IMR-90 (cell line): ENCODE results near the gene SGMS1. TPM values are rescaled to one million over a fixed set of nuclear protein-coding genes. Genes with fewer than 3 reads are reported as not detected.

Experiments used
- ATAC-seq: fragments of 200-7000 bp; cut with Tn5 transposase; 2 replicates; pipeline ENCODE4 v1.9.1; 2020; ENCODE audit warnings: low read depth, mild to moderate bottlenecking, moderate library complexity
- BruUV-seq: library from RNA; stranded (reverse); fragments of 400-500 nt; replicated peaks from 2 replicates; lab custom pipeline; 2021; lab: Mats Ljungman, UMichigan
- CTCF ChIA-PET: fragments of 300-600 bp; formaldehyde crosslinking; extraction: SDS; loops from one replicate; lab custom pipeline; 2021; ENCODE audit warnings: antibody characterized with exemption; lab: Yijun Ruan, JAX
- POLR2A ChIA-PET: fragments of 300-600 bp; sonication (Branson Sonifier 250); formaldehyde crosslinking; loops from one replicate; lab custom pipeline; 2022; ENCODE audit warnings: antibody characterized with exemption; ENCODE audit not compliant: unreplicated experiment; lab: Charles Lee
- DNase-seq: peaks from one replicate; pipeline ENCODE4 v3.0.0; 2013
- H2AFZ ChIP-seq: replicated peaks from 2 replicates; pipeline ENCODE3; 2013; ENCODE audit warnings: low read length, mild to moderate bottlenecking; ENCODE audit not compliant: poor library complexity
- H2AK5ac ChIP-seq: 2 replicates; pipeline ENCODE4 v1.6.1; 2013; ENCODE audit warnings: low read depth, low read length, inconsistent platforms
- H2AK9ac ChIP-seq: replicated peaks from 2 replicates; pipeline ENCODE3; 2013; ENCODE audit warnings: mild to moderate bottlenecking, low read depth, low read length, moderate library complexity; ENCODE audit not compliant: poor library complexity
- H2BK120ac ChIP-seq: 2 replicates; pipeline ENCODE4 v1.6.1; 2013; ENCODE audit warnings: low read depth, low read length, inconsistent platforms
- H2BK15ac ChIP-seq: 3 replicates; pipeline ENCODE4 v1.6.1; 2013; ENCODE audit warnings: low read depth, low read length, inconsistent platforms
- H2BK20ac ChIP-seq: 2 replicates; pipeline ENCODE4 v1.6.1; 2013; ENCODE audit warnings: low read depth, mild to moderate bottlenecking, inconsistent platforms, low read length, moderate library complexity
- H2BK5ac ChIP-seq: 2 replicates; pipeline ENCODE4 v1.6.1; 2013; ENCODE audit warnings: mild to moderate bottlenecking, low read depth, low read length, inconsistent platforms; ENCODE audit not compliant: poor library complexity, severe bottlenecking
- H3K14ac ChIP-seq: replicated peaks from 2 replicates; pipeline ENCODE4 v1.6.1; 2013; ENCODE audit warnings: low read depth, low read length, inconsistent platforms
- H3K18ac ChIP-seq: 2 replicates; pipeline ENCODE4 v1.6.1; 2013; ENCODE audit warnings: low read depth, low read length, control low read depth
- H3K23ac ChIP-seq: 2 replicates; pipeline ENCODE4 v1.6.1; 2013; ENCODE audit warnings: low read depth, low read length, inconsistent platforms
- H3K27ac ChIP-seq: 2 replicates; pipeline ENCODE4 v1.5.1; 2013; ENCODE audit warnings: mild to moderate bottlenecking, control low read depth, low read length; ENCODE audit not compliant: insufficient read depth
- H3K27me3 ChIP-seq: 2 replicates; pipeline ENCODE4 v1.6.1; 2013; ENCODE audit warnings: low read length; ENCODE audit not compliant: control insufficient read depth, insufficient read depth
- H3K36me3 ChIP-seq: 2 replicates; pipeline ENCODE4 v1.6.1; 2013; ENCODE audit warnings: low read length, mixed read lengths; ENCODE audit not compliant: control insufficient read depth, insufficient read depth
- H3K4ac ChIP-seq: 2 replicates; pipeline ENCODE4 v1.6.1; 2013; ENCODE audit warnings: low read depth, low read length, inconsistent platforms
- H3K4me1 ChIP-seq: 2 replicates; pipeline ENCODE4 v1.6.1; 2013; ENCODE audit warnings: low read length, mixed read lengths; ENCODE audit not compliant: control insufficient read depth, insufficient read depth
- H3K4me2 ChIP-seq: 2 replicates; pipeline ENCODE4 v1.6.1; 2013; ENCODE audit warnings: low read depth, mild to moderate bottlenecking, control low read depth, low read length, moderate library complexity
- H3K4me3 ChIP-seq: 2 replicates; pipeline ENCODE4 v1.5.1; 2013; ENCODE audit warnings: low read depth, mild to moderate bottlenecking, control low read depth, low read length, moderate library complexity; ENCODE audit not compliant: insufficient read depth
- H3K56ac ChIP-seq: 2 replicates; pipeline ENCODE4 v1.6.1; 2013; ENCODE audit warnings: low read length, inconsistent platforms; ENCODE audit not compliant: insufficient read depth; ENCODE audit errors: extremely low read depth
- H3K79me1 ChIP-seq, 2 experiments: 2 replicates each; pipeline ENCODE4 v1.6.1; 2013; ENCODE audit warnings: low read length in 2 of 2, inconsistent platforms in 1 of 2, low read depth in 1 of 2
- H3K9ac ChIP-seq: 2 replicates; pipeline ENCODE4 v1.6.1; 2013; ENCODE audit warnings: low read depth, low read length, control low read depth
- H3K9me1 ChIP-seq: 2 replicates; pipeline ENCODE4 v1.6.1; 2013; ENCODE audit warnings: low read length, inconsistent platforms; ENCODE audit not compliant: insufficient read depth
- H3K9me3 ChIP-seq: 2 replicates; pipeline ENCODE4 v1.6.1; 2013; ENCODE audit warnings: low read length; ENCODE audit not compliant: control insufficient read depth, insufficient read depth
- H4K20me1 ChIP-seq: 2 replicates; pipeline ENCODE4 v1.6.1; 2013; ENCODE audit warnings: low read length, inconsistent platforms; ENCODE audit not compliant: insufficient read depth
- H4K5ac ChIP-seq: 2 replicates; pipeline ENCODE4 v1.6.1; 2013; ENCODE audit warnings: mild to moderate bottlenecking, low read depth, low read length, control low read depth
- H4K8ac ChIP-seq, 2 experiments: 2 replicates each; pipeline ENCODE4 v1.6.1; 2013; ENCODE audit warnings: low read depth in 2 of 2, low read length in 2 of 2, control low read depth in 1 of 2, inconsistent platforms in 1 of 2
- H4K91ac ChIP-seq: 2 replicates; pipeline ENCODE4 v1.6.1; 2013; ENCODE audit warnings: low read depth, low read length, inconsistent platforms; ENCODE audit not compliant: insufficient read depth
- CEBPB ChIP-seq: IDR thresholded peaks from 2 replicates; pipeline ENCODE4 v1.6.1; 2012; ENCODE audit warnings: low read depth, low read length, improper control_type of control experiment
- ELK1 ChIP-seq: fragments of 150-350 bp; IDR thresholded peaks from 2 replicates; pipeline ENCODE4 v1.6.1; 2016; ENCODE audit warnings: low read depth, mild to moderate bottlenecking, low read length, moderate library complexity, borderline replicate concordance
- FOS ChIP-seq: fragments of 150-350 bp; IDR thresholded peaks from 2 replicates; pipeline ENCODE4 v1.6.1; 2016; ENCODE audit warnings: low read depth, low read length
- MXI1 ChIP-seq: IDR thresholded peaks from 2 replicates; pipeline ENCODE4 v1.6.1; 2012; ENCODE audit warnings: low read depth, mild to moderate bottlenecking, low read length, moderate library complexity, borderline replicate concordance
- RCOR1 ChIP-seq: IDR thresholded peaks from 2 replicates; pipeline ENCODE4 v1.6.1; 2012; ENCODE audit warnings: mild to moderate bottlenecking, low read length, improper control_type of control experiment; ENCODE audit not compliant: insufficient replicate concordance
- RFX5 ChIP-seq: IDR thresholded peaks from 2 replicates; pipeline ENCODE4 v1.8.0; 2012; ENCODE audit warnings: low read depth, mild to moderate bottlenecking, low read length, moderate library complexity
- WGBS, 2 experiments: methylation state at CpG; one replicate each; pipeline versions ENCODE4 v1.1.5 to v1.1.7; 2013; ENCODE audit warnings: missing lambda C conversion rate in 2 of 2; ENCODE audit not compliant: insufficient read length in 1 of 2; ENCODE audit errors: extremely low coverage in 2 of 2; 5-methylcytosine and 5-hydroxymethylcytosine counted together
- dilution Hi-C: fragments of 300-500 bp; cut with HindIII; formaldehyde crosslinking; loops from one replicate; pipeline ENCODE4 v1.14.3; 2018; ENCODE audit warnings: low sequenced_read_pairs; ENCODE audit not compliant: unreplicated experiment
- in situ Hi-C: fragments of 300-500 bp; cut with MboI; formaldehyde crosslinking; loops from 3 replicates; pipeline ENCODE4 v1.14.3; 2019; ENCODE audit warnings: low sequenced_read_pairs, inconsistent platforms, mixed read lengths
- intact Hi-C: fragments of 100-400 bp; cut with micrococcal nuclease; formaldehyde crosslinking; loops from 2 replicates; pipeline ENCODE4 v1.10.0; 2022
- polyA plus RNA-seq, 3 experiments: library from polyadenylated mRNA; depleted of rRNA; stranded (reverse); fragments of >200 nt; gene quantifications; 2 replicates each; pipeline ENCODE4 v1.2.3, GENCODE V29; 2012; ENCODE audit warnings: low replicate concordance in 1 of 3
- total RNA-seq: library from RNA; depleted of rRNA; stranded (reverse); fragments of >200 nt; gene quantifications from 2 replicates; pipeline ENCODE4 v1.2.3, GENCODE V29; 2012

The SGMS1 gene
- total and polyA plus RNA-seq, 2 of the 4 experiments (the other 2 are of a cell fraction) = 9.8 to 30.8 TPM

- ChIA-PET CTCF (no interaction called here), POLR2A (no interaction called here)
- TF ChIP-seq ELK1 (no peak), RCOR1 (no peak), CEBPB (no peak), FOS (no peak), RFX5 (no peak), MXI1 (no peak)
- ATAC-seq = no peak
- no peak for DNase-seq
- no TSS peak for BruUV-seq
- Histone ChIP-seq H3K4me3 (no peak overlapping the region), H3K4me2 (no peak overlapping the region), H2BK120ac (no peak overlapping the region), H2BK20ac (no peak overlapping the region), H2AK9ac (no peak overlapping the region), H2BK15ac (no peak overlapping the region), H3K23ac (no peak overlapping the region), H4K8ac (no peak overlapping the region), H3K79me1 (peaks cover 0 to 3% of the 10 kb centered on the region in 2 experiments; a peak in 1 of 4 replicates), H3K4ac (no peak overlapping the region), H4K20me1 (no peaks in the 10 kb centered on the region), H3K9me1 (no peaks in the 10 kb centered on the region), H3K9ac (no peak overlapping the region), H3K9me3 (no peaks in the 10 kb centered on the region), H4K5ac (no peak overlapping the region), H3K56ac (no peak overlapping the region), H2AK5ac (no peak overlapping the region), H3K36me3 (no peaks in the 10 kb centered on the region), H3K27me3 (no peaks in the 10 kb centered on the region), H2BK5ac (no peak overlapping the region), H3K4me1 (peaks cover 5% of the 10 kb centered on the region), H4K91ac (no peak overlapping the region), H2AFZ (no peak overlapping the region), H3K18ac (no peak overlapping the region), H3K27ac (no peak overlapping the region), H3K14ac (no peak overlapping the region)
- intact Hi-C loops (loop anchor here (5.0 kb wide), 1 partner anchor 114 kb away; no protein-coding TSS in a partner anchor), in situ Hi-C loops (no loop called here), dilution Hi-C loops (no loop called here)
- WGBS, 2 experiments = no CpG with 5 or more reads among the region's 3 CpGs
These were observed 192.0 kb downstream of the SGMS1 start for GRCh38 chr10:50431791-50432190.
